RWPE2 (cell line): ENCODE results near the gene SLIT3.
"Not testable (repeated sequence)": the region's sequence is repeated elsewhere in the genome, so short reads cannot be mapped to it uniquely, and the experiment has no call there.

ENCODE experiments used
- ATAC-seq: fragments of 200-7000 bp; cut with Tn5 transposase; 3 replicates; pipeline ENCODE4 v1.9.1; 2021; ENCODE audit warnings: low read depth
- DNase-seq: peaks from one replicate; pipeline ENCODE4 v3.0.0-alpha.2; 2020; ENCODE audit warnings: low spot score
- H3K27ac ChIP-seq: fragments of 450-650 bp; 2 replicates; pipeline ENCODE4 v1.5.1; 2017; ENCODE audit warnings: mild to moderate bottlenecking; ENCODE audit not compliant: poor library complexity, severe bottlenecking
- H3K27me3 ChIP-seq: fragments of 250-450 bp; sonication (Bioruptor Pico); 2 replicates; pipeline ENCODE4 v1.5.1; 2021; ENCODE audit warnings: mild to moderate bottlenecking, moderate library complexity; ENCODE audit not compliant: insufficient read depth, poor library complexity, severe bottlenecking
- H3K36me3 ChIP-seq: fragments of 250-450 bp; sonication (Bioruptor Pico); 2 replicates; pipeline ENCODE4 v1.5.1; 2020; ENCODE audit warnings: low read depth, mild to moderate bottlenecking, moderate library complexity
- H3K4me1 ChIP-seq: fragments of 250-450 bp; sonication (Bioruptor Pico); 2 replicates; pipeline ENCODE4 v1.5.1; 2021; ENCODE audit warnings: mild to moderate bottlenecking, moderate library complexity; ENCODE audit not compliant: insufficient read depth, poor library complexity, severe bottlenecking
- H3K4me3 ChIP-seq: fragments of 250-450 bp; sonication (Bioruptor Pico); 2 replicates; pipeline ENCODE4 v1.5.1; 2021; ENCODE audit warnings: mild to moderate bottlenecking, moderate library complexity; ENCODE audit not compliant: severe bottlenecking
- H3K9me3 ChIP-seq: fragments of 250-450 bp; sonication (Bioruptor Pico); 2 replicates; pipeline ENCODE4 v1.5.1; 2021; ENCODE audit warnings: mild to moderate bottlenecking, moderate library complexity; ENCODE audit not compliant: severe bottlenecking
- TF ChIP-seq, protein P1 (sequence below): fragments of 450-650 bp; IDR thresholded peaks from one replicate; pipeline ENCODE4 v1.5.1; 2017; ENCODE audit warnings: mild to moderate bottlenecking, moderate library complexity; ENCODE audit not compliant: poor library complexity, severe bottlenecking

Gene SLIT3

DNA sequence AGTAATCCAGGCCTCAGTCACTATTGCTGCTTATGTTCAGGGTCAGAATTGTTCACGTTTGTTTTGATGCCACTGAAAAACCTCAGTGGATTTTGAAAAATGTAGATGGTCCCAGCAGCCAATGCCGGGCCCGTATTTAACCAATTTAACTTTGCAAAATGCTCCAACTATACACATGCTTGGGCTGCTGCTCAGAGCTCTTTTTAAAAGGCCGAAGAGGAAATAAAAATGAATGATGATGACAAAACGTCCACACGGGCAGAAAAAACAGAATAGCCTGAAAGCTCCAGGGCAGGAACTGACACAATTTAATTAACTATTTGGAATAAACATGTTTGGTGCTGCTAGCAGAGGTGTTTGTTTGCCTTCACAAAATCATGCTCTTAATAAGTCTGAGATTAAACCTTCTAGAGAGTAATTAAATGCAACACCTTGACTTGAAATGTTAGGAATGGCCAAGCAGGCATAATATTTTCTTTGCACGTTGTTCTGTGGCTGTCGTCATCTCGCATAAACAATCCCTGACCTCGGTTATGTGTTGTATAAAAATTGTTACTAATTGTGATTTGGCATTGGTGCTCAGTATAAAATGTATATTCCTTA is 152.7 kb downstream of the SLIT3 start:
- no peak for DNase-seq
- Histone ChIP-seq H3K27me3 (no peaks in the 10 kb centered on the region), H3K4me1 (no peaks in the 10 kb centered on the region), H3K36me3 (no peaks in the 10 kb centered on the region), H3K4me3 (no peak overlapping the region), H3K9me3 (no peaks in the 10 kb centered on the region), H3K27ac (no peak overlapping the region)
- TF ChIP-seq, protein P1, sequence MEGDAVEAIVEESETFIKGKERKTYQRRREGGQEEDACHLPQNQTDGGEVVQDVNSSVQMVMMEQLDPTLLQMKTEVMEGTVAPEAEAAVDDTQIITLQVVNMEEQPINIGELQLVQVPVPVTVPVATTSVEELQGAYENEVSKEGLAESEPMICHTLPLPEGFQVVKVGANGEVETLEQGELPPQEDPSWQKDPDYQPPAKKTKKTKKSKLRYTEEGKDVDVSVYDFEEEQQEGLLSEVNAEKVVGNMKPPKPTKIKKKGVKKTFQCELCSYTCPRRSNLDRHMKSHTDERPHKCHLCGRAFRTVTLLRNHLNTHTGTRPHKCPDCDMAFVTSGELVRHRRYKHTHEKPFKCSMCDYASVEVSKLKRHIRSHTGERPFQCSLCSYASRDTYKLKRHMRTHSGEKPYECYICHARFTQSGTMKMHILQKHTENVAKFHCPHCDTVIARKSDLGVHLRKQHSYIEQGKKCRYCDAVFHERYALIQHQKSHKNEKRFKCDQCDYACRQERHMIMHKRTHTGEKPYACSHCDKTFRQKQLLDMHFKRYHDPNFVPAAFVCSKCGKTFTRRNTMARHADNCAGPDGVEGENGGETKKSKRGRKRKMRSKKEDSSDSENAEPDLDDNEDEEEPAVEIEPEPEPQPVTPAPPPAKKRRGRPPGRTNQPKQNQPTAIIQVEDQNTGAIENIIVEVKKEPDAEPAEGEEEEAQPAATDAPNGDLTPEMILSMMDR: no peak
- no peak for ATAC-seq

DNA sequence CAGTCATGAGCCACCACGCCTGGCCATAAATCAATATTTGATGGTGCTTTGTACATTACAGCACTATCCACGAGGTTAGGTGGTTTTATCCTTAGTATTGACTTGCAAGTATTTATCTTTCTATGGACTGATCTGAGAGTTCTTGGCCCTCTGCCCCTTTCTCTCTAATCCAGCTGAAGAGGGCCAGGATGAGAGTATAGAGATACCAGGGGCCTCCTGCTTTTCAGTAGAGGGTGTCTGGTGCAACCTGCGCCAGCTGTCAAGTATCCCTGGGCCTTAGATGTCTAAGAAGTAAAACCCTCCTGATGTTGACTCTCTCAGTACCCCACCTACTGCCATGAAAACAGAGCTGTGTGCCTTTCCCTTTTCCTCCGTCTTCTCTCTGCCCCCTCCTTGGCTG is 153.4 kb downstream of the SLIT3 start:
- no peaks in the 10 kb centered on the region for H3K9me3 ChIP-seq
- H3K4me1 ChIP-seq: no peaks in the 10 kb centered on the region
- TF ChIP-seq, protein P1: no peak
- H3K27ac ChIP-seq: no peak overlapping the region
- ATAC-seq: no peak
- H3K27me3 ChIP-seq: no peaks in the 10 kb centered on the region
- no peak overlapping the region for H3K4me3 ChIP-seq
- no peaks in the 10 kb centered on the region for H3K36me3 ChIP-seq
- DNase-seq: no peak

DNA sequence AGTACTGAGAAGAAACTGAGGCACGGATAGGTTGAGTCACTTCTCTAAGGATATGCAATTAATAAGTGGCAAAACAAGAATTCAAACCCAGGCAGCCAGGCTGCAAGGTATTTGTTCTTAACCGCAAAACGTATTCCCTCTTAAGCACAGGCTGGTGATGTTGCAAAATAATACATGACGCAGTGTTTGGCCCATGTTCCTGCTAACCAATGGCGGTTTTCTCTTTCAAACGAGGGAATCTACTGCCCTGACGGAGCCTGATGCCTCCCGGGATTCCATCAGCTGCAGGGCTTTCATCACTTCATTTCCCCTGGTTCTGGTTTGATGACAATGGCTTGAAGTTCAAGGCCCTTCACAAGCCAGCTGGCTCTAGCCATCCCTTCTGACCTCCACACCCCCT is 154.8 kb downstream of the SLIT3 start:
- Histone ChIP-seq H3K27me3 (no peaks in the 10 kb centered on the region), H3K27ac (no peak overlapping the region), H3K9me3 (no peaks in the 10 kb centered on the region), H3K36me3 (no peaks in the 10 kb centered on the region), H3K4me1 (no peaks in the 10 kb centered on the region), H3K4me3 (no peak overlapping the region)
- ATAC-seq (no peak), DNase-seq (no peak)
- TF ChIP-seq, protein P1: no peak

DNA sequence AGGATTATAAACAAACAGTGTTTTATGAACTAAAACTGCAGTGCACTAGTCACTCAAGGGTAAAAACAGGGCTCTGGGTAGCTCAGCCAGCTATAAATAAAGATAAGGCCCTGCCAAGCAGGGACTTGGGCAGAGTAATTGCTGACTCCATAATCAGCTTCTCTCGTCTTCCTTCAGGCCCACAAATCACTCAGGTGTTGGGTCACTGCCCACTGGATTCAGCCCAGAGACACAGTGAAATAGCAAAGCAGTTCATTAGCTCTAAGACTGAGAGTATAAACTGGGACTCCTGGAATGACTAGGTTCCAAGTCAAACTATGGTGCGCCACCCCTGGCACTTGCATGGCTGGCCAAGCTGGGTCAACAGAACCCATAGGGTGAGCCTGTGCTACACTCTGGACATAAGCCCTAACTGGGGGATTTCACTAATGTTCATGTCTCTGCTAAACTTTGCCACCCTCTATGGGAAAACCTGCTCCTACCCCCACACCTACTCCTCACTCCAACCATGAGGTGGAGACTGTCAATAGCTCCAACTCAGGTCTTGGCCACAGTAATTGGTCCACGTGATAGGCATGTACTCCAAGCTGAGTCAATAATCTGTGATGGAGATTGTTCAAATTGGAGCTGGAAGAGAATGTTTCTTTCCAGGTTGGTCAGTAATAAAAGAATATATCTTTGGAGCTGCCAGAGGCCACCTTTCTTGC is 158.5 kb downstream of the SLIT3 start:
- DNase-seq: no peak

DNA sequence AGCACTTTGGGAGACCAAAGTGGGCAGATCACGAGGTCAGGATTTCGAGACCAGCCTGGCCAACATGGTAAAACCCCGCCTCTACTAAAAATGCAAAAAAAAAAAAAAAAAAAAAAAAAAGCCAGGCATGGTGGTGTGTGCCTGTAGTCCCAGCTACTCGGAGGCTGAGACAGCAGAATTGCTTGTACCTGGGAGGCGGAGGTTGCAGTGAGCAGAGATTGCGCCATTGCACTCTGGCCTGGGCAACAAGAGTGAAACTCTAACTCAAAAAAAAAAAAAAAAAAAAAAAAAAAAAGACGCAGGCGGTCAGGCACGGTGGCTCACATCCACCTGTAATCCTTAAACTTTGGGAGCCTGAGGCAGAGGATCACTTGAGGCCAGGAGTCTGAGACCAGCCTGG is 160.7 kb downstream of the SLIT3 start:
- not testable (repeated sequence) for H3K27ac ChIP-seq, H3K36me3 ChIP-seq, H3K4me3 ChIP-seq, ATAC-seq, H3K4me1 ChIP-seq, H3K9me3 ChIP-seq, H3K27me3 ChIP-seq, DNase-seq

More for the DNA sequence above, 158.5 kb downstream of the SLIT3 start:
- TF ChIP-seq, protein P1: no peak
- Histone ChIP-seq H3K4me3 (no peak overlapping the region), H3K36me3 (no peaks in the 10 kb centered on the region), H3K27me3 (no peaks in the 10 kb centered on the region), H3K27ac (no peak overlapping the region), H3K4me1 (peaks cover 5% of the 10 kb centered on the region), H3K9me3 (no peaks in the 10 kb centered on the region)
- ATAC-seq: no peak
